Gastroesophageal sphincter (tissue), 3 donors: ENCODE measurements around the gene ONECUT1.

ENCODE experiments used
- POLR2A ChIP-seq, 2 donors: fragments of 450-650 bp; IDR thresholded peaks; one replicate each; pipeline ENCODE4 v1.6.1; 2017; ENCODE audit warnings: antibody characterized with exemption in 2 of 2, mild to moderate bottlenecking in 2 of 2, moderate library complexity in 1 of 2
- POLR2AphosphoS5 ChIP-seq: sonication (generic); formaldehyde crosslinking; IDR thresholded peaks from one replicate; pipeline ENCODE4 v1.6.1; 2017; ENCODE audit warnings: antibody characterized with exemption
- TF ChIP-seq, protein P1 (sequence below), 4 experiments: fragments of 200-600 bp in 2 of 4; fragments of 450-650 bp in 2 of 4; sonication (generic) in 1 of 4; IDR thresholded peaks; one replicate each; pipeline ENCODE4 v1.5.1; 2017 to 2019; ENCODE audit warnings: antibody characterized with exemption in 4 of 4, mild to moderate bottlenecking in 2 of 4, moderate library complexity in 2 of 4

GRCh38 chr15:52802110-52802509 lies 12.0 kb upstream of the ONECUT1 start:
- TF ChIP-seq, protein P1, sequence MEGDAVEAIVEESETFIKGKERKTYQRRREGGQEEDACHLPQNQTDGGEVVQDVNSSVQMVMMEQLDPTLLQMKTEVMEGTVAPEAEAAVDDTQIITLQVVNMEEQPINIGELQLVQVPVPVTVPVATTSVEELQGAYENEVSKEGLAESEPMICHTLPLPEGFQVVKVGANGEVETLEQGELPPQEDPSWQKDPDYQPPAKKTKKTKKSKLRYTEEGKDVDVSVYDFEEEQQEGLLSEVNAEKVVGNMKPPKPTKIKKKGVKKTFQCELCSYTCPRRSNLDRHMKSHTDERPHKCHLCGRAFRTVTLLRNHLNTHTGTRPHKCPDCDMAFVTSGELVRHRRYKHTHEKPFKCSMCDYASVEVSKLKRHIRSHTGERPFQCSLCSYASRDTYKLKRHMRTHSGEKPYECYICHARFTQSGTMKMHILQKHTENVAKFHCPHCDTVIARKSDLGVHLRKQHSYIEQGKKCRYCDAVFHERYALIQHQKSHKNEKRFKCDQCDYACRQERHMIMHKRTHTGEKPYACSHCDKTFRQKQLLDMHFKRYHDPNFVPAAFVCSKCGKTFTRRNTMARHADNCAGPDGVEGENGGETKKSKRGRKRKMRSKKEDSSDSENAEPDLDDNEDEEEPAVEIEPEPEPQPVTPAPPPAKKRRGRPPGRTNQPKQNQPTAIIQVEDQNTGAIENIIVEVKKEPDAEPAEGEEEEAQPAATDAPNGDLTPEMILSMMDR (IDR thresholded peaks at IDR 0.05) = no peak
- TF ChIP-seq POLR2A (IDR thresholded peaks at IDR 0.05) (no peak), POLR2AphosphoS5 (no peak)
